Measurements from ENCODE around the gene ABLIM1. TPM values are rescaled to one million over a fixed set of nuclear protein-coding genes. Genes with fewer than 3 reads are reported as not detected.
A peak's percentile ranks its signal among the peaks of the same experiment; 100 is the strongest.

ABLIM1 gene
- total and polyA plus RNA-seq, 2 of the 13 experiments (the other 11 are each of a cell fraction or from before 2014, with no cell fraction given) = 59.4 to 92.7 TPM

GRCh38 chr10:114623661-114624294 is 34.3 kb downstream of the ABLIM1 start (continued):
- peak; percentile 47 for TF ChIP-seq ARID3A (IDR thresholded peaks at IDR 0.05; ENCODE audit: low read depth, low read length)
- TF ChIP-seq JUN (CRISPR knock-in tag; IDR thresholded peaks at IDR 0.05) = peak; percentile 81
- peak; percentile 67; the same call in 1 of the 2 replicates for TF ChIP-seq SIX1 (CRISPR knock-in tag; IDR thresholded peaks at IDR 0.05; ENCODE audit: borderline replicate concordance)
- TF ChIP-seq NCOA2 (CRISPR knock-in tag; IDR thresholded peaks at IDR 0.05) = peak; percentile 55
- no peak for TF ChIP-seq SOX13 (IDR thresholded peaks at IDR 0.05)
- peak in 1 of 2 experiments; percentile 84; a peak in 2 of 4 replicates for TF ChIP-seq SOX13 (CRISPR knock-in tag; conservative IDR thresholded peaks at IDR 0.05 in 1 of 2, IDR thresholded peaks at IDR 0.05 in 1 of 2)
- peak; percentile 27; the same call in 1 of the 2 replicates for TF ChIP-seq SAP130 (CRISPR knock-in tag; IDR thresholded peaks at IDR 0.05; ENCODE audit: low read depth)
- TF ChIP-seq MAF1 (CRISPR knock-in tag; IDR thresholded peaks at IDR 0.05; ENCODE audit: borderline replicate concordance) = no peak
- TF ChIP-seq NFAT5 (CRISPR knock-in tag; IDR thresholded peaks at IDR 0.05) = no peak
- peak; percentile 95 for TF ChIP-seq ATF3 (CRISPR knock-in tag; IDR thresholded peaks at IDR 0.05)
- peak; percentile 70; the same call in 1 of the 2 replicates for TF ChIP-seq SIX4 (CRISPR knock-in tag; IDR thresholded peaks at IDR 0.05)
- no peak for TF ChIP-seq SETDB1 (CRISPR knock-in tag; IDR thresholded peaks at IDR 0.05; ENCODE audit: borderline replicate concordance)
- peak; percentile 70 for TF ChIP-seq PAXIP1 (CRISPR knock-in tag; conservative IDR thresholded peaks at IDR 0.05)
- TF ChIP-seq FOXO1 (CRISPR knock-in tag; IDR thresholded peaks at IDR 0.05) = peak; percentile 62; the same call in 1 of the 2 replicates
- peak; percentile 40; the same call in 1 of the 2 replicates for TF ChIP-seq CBX5 (CRISPR knock-in tag; IDR thresholded peaks at IDR 0.05; ENCODE audit: borderline replicate concordance)
- TF ChIP-seq SOX5 (CRISPR knock-in tag; IDR thresholded peaks at IDR 0.05; ENCODE audit: borderline replicate concordance) = peak; percentile 84; the same call in 1 of the 2 replicates
- TF ChIP-seq ATF2 (CRISPR knock-in tag; IDR thresholded peaks at IDR 0.05) = peak; percentile 58; the same call in 1 of the 2 replicates

Data from HepG2 (cell line).